ENCODE data around the gene COBL.

DNA sequence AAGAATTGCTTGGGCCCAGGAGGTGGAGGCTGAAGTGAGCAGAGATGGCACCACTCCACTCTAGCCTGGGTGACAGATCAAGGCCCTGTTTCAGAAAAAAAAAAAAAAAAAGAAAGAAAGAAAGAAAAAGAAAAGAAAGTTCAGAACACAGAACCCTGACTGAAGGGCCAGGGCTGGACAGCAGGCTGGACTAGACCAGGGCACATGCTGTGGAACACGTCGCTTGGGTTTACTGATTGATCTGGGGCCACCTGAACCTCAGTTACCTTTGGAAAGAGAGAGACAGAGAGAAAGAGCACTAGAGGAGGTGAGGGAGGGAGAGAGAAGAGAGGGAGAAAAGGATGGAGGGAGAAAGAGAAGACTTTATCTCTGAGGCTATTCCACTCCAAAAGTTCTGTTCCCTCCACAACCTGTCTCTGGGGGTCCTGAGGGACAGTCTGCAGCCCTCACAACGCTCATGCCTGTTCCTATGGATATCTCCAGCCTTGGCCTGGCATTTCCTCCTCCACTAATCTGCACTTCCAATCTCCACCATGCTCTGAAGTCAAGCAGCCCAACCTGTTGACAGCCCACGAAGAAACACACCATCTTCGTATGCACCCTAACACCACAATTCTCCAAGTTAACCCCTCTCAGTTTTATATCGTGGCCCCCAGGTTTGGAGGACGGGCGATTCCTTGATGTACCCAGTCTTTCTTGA is 81.8 kb downstream of the COBL start:
- TF ChIP-seq POLR2AphosphoS5 (IDR thresholded peaks at IDR 0.05; ENCODE audit: insufficient read depth, low read depth, low read length) (no peak), POLR2A (IDR thresholded peaks at IDR 0.05; ENCODE audit: low read depth, low read length) (no peak), JUN (IDR thresholded peaks at IDR 0.05; ENCODE audit: borderline replicate concordance, insufficient read depth, insufficient read length, low read depth) (no peak), MYC (IDR thresholded peaks at IDR 0.05; ENCODE audit: low read depth, low read length) (no peak), EZH2 (IDR thresholded peaks at IDR 0.05; ENCODE audit: borderline replicate concordance, low read depth, low read length, severe bottlenecking) (no peak)
- TF ChIP-seq, protein P1, sequence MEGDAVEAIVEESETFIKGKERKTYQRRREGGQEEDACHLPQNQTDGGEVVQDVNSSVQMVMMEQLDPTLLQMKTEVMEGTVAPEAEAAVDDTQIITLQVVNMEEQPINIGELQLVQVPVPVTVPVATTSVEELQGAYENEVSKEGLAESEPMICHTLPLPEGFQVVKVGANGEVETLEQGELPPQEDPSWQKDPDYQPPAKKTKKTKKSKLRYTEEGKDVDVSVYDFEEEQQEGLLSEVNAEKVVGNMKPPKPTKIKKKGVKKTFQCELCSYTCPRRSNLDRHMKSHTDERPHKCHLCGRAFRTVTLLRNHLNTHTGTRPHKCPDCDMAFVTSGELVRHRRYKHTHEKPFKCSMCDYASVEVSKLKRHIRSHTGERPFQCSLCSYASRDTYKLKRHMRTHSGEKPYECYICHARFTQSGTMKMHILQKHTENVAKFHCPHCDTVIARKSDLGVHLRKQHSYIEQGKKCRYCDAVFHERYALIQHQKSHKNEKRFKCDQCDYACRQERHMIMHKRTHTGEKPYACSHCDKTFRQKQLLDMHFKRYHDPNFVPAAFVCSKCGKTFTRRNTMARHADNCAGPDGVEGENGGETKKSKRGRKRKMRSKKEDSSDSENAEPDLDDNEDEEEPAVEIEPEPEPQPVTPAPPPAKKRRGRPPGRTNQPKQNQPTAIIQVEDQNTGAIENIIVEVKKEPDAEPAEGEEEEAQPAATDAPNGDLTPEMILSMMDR (IDR thresholded peaks at IDR 0.05; ENCODE audit: extremely low read depth in 1 of 2, insufficient read depth in 1 of 2, low read depth in 1 of 2, low read length in 2 of 2): no peak
- TF ChIP-seq, protein P2, sequence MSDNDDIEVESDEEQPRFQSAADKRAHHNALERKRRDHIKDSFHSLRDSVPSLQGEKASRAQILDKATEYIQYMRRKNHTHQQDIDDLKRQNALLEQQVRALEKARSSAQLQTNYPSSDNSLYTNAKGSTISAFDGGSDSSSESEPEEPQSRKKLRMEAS (IDR thresholded peaks at IDR 0.05; ENCODE audit: insufficient read depth, insufficient read length): no peak
